BE2C (cell line): Measurements from ENCODE around the gene STX1B.

ENCODE experiments used
- DNase-seq: peaks from one replicate; pipeline ENCODE4 v3.0.0-alpha.2; 2020
- H3K27me3 ChIP-seq: fragments of 250-450 bp; sonication (Bioruptor Pico); 2 replicates; pipeline ENCODE4 v1.5.1; 2020; ENCODE audit warnings: mild to moderate bottlenecking
- H3K36me3 ChIP-seq: fragments of 250-450 bp; sonication (Bioruptor Pico); 2 replicates; pipeline ENCODE4 v1.5.1; 2020; ENCODE audit warnings: mild to moderate bottlenecking
- H3K4me1 ChIP-seq: fragments of 250-450 bp; sonication (Bioruptor Pico); 2 replicates; pipeline ENCODE4 v1.5.1; 2020
- H3K4me3 ChIP-seq: 2 replicates; pipeline ENCODE4 v1.5.1; 2011; ENCODE audit warnings: low read depth, low read length
- H3K9me3 ChIP-seq: fragments of 250-450 bp; sonication (Bioruptor Pico); 2 replicates; pipeline ENCODE4 v1.5.1; 2020
- TF ChIP-seq, protein P1 (sequence below): IDR thresholded peaks from 2 replicates; pipeline ENCODE4 v1.5.1; 2012; ENCODE audit warnings: mild to moderate bottlenecking, low read depth, low read length

The STX1B gene

GRCh38 chr16:30989469-30990047 lies 20.9 kb downstream of the STX1B start:
- no peak overlapping the region for H3K4me3 ChIP-seq
- TF ChIP-seq, protein P1, sequence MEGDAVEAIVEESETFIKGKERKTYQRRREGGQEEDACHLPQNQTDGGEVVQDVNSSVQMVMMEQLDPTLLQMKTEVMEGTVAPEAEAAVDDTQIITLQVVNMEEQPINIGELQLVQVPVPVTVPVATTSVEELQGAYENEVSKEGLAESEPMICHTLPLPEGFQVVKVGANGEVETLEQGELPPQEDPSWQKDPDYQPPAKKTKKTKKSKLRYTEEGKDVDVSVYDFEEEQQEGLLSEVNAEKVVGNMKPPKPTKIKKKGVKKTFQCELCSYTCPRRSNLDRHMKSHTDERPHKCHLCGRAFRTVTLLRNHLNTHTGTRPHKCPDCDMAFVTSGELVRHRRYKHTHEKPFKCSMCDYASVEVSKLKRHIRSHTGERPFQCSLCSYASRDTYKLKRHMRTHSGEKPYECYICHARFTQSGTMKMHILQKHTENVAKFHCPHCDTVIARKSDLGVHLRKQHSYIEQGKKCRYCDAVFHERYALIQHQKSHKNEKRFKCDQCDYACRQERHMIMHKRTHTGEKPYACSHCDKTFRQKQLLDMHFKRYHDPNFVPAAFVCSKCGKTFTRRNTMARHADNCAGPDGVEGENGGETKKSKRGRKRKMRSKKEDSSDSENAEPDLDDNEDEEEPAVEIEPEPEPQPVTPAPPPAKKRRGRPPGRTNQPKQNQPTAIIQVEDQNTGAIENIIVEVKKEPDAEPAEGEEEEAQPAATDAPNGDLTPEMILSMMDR = no peak
- peaks cover 7% of the 10 kb centered on the region; the same call in 1 of the 2 replicates for H3K4me1 ChIP-seq
- no peaks in the 10 kb centered on the region for H3K9me3 ChIP-seq
- H3K36me3 ChIP-seq = no peaks in the 10 kb centered on the region; the same call in 1 of the 2 replicates
- no peak for DNase-seq
- H3K27me3 ChIP-seq = no peaks in the 10 kb centered on the region

GRCh38 chr16:30987581-30988190 lies 22.8 kb downstream of the STX1B start:
- Histone ChIP-seq H3K36me3 (peaks cover 11% of the 10 kb centered on the region), H3K9me3 (no peaks in the 10 kb centered on the region), H3K4me1 (no peaks in the 10 kb centered on the region), H3K4me3 (no peak overlapping the region), H3K27me3 (no peaks in the 10 kb centered on the region)
- TF ChIP-seq, protein P1 = no peak
- DNase-seq = no peak

GRCh38 chr16:30986129-30986991 lies 24.1 kb downstream of the STX1B start:
- H3K4me1 ChIP-seq = no peaks in the 10 kb centered on the region
- peaks cover 15% of the 10 kb centered on the region for H3K36me3 ChIP-seq
- H3K4me3 ChIP-seq = no peak overlapping the region
- H3K9me3 ChIP-seq = no peaks in the 10 kb centered on the region
- no peaks in the 10 kb centered on the region for H3K27me3 ChIP-seq
- DNase-seq = no peak
- TF ChIP-seq, protein P1 = no peak

DNA sequence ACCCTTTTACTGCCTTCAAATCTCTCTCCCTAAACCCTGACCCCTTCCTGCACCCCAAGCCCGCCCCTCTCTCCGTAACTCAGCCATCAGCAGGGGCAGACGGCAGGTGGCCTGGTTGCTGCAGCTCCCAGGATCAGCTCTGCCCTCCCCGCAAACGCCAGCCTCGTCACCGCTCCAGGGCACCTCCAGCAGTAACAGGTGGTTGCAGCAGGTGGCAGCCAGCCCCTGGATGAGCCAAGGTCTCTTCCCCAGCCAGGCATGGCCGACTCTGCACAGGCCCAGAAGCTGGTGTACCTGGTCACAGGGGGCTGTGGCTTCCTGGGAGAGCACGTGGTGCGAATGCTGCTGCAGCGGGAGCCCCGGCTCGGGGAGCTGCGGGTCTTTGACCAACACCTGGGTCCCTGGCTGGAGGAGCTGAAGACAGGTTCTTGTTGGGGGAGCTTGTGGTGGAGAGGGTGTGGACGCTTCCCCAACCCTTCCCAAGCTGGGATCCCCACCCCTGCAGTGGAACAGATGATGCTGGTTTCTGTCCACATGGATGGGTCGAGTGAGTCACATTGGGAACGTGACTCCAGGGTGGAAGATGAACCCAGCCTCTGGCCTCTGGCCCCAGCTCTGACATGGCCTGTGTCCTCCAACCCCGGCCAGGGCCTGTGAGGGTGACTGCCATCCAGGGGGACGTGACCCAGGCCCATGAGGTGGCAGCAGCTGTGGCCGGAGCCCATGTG lies 24.9 kb downstream of the STX1B start:
- Histone ChIP-seq H3K9me3 (no peaks in the 10 kb centered on the region), H3K27me3 (no peaks in the 10 kb centered on the region), H3K36me3 (peaks cover 23% of the 10 kb centered on the region), H3K4me1 (no peaks in the 10 kb centered on the region), H3K4me3 (no peak overlapping the region)
- TF ChIP-seq, protein P1 = no peak
- no peak for DNase-seq

- no peaks in the 10 kb centered on the region for H3K4me1 ChIP-seq
- H3K27me3 ChIP-seq = no peaks in the 10 kb centered on the region
- H3K4me3 ChIP-seq = no peak within 1 kb of the TSS
- TF ChIP-seq, protein P1 = peak; percentile 92
- peak; percentile 93 for DNase-seq
- peaks cover 29% of the 10 kb centered on the region for H3K36me3 ChIP-seq
- H3K9me3 ChIP-seq = no peaks in the 10 kb centered on the region
Observed at GRCh38 chr16:30984669-30985400, 25.6 kb downstream of the STX1B start, which contains the start of gene HSD3B7. Gene HSD3B7, plus strand, starts transcription at chr16:30985207. Its CDS starts 452 bp downstream, at chr16:30985659.
